ENCODE measurements around the gene CHMP4A.

DNA sequence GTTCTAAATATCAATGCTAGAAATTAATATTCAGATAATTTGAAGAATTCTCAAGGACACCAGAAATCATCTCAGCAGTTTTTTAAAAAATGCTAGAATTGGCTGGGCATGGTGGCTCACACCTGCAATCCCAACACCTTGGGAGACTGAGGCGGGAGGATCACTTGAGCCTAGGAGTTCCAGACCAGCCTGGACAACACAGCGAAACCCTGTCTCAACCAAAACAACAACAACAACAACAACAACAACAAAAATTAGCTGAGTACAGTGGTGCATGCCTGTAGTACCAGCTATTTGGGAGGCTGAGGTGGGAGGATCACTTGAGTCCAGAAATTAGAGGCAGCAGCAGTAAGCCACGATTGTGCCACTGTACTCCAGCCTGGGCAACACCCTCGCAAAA lies 5.8 kb upstream of the CHMP4A start:
- TF ChIP-seq, protein P1, sequence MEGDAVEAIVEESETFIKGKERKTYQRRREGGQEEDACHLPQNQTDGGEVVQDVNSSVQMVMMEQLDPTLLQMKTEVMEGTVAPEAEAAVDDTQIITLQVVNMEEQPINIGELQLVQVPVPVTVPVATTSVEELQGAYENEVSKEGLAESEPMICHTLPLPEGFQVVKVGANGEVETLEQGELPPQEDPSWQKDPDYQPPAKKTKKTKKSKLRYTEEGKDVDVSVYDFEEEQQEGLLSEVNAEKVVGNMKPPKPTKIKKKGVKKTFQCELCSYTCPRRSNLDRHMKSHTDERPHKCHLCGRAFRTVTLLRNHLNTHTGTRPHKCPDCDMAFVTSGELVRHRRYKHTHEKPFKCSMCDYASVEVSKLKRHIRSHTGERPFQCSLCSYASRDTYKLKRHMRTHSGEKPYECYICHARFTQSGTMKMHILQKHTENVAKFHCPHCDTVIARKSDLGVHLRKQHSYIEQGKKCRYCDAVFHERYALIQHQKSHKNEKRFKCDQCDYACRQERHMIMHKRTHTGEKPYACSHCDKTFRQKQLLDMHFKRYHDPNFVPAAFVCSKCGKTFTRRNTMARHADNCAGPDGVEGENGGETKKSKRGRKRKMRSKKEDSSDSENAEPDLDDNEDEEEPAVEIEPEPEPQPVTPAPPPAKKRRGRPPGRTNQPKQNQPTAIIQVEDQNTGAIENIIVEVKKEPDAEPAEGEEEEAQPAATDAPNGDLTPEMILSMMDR (IDR thresholded peaks at IDR 0.05; ENCODE audit: insufficient read depth, low read depth, low read length), result no peak
- TF ChIP-seq EZH2 (IDR thresholded peaks at IDR 0.05; ENCODE audit: insufficient read depth, low read length), result no peak

Data from astrocyte (in vitro differentiated cells and primary cell).